ENCODE measurements around the gene EPB41L4B. TPM values are rescaled to one million over a fixed set of nuclear protein-coding genes. Genes with fewer than 3 reads are reported as not detected.

The EPB41L4B gene
- total and polyA plus RNA-seq, 12 donors, result 0.20 to 15.2 (median 4.4) TPM

GRCh38 chr9:109253637-109254284, 67.1 kb downstream of the EPB41L4B start:
- WGBS, 2 donors, result 56% methylated on average over 7 of the region's 7 CpGs
- no peak for TF ChIP-seq CTCF (IDR thresholded peaks at IDR 0.05)
- intact Hi-C loops (cut with DNase I), result no loop called here
- Histone ChIP-seq H3K4me3 (no peak overlapping the region), H3K9me3 (no peaks in the 10 kb centered on the region), H3K27ac (peak overlapping the region in 1 of 10 donors; percentile 23), H3K27me3 (no peaks in the 10 kb centered on the region), H3K4me1 (peaks cover 0 to 7% (median 0%) of the 10 kb centered on the region in 9 donors), H3K36me3 (no peaks in the 10 kb centered on the region)
- ATAC-seq, result peak in 3 of 8 donors; percentile 26 to 55 (median 55)
- DNase-seq, result no peak

- WGBS, 2 donors, result 93 to 95% methylated on average over 11 of the region's 11 CpGs
- Histone ChIP-seq H3K27ac (no peak overlapping the region), H3K9me3 (no peaks in the 10 kb centered on the region), H3K36me3 (no peaks in the 10 kb centered on the region), H3K4me3 (no peak overlapping the region), H3K27me3 (no peaks in the 10 kb centered on the region), H3K4me1 (peaks cover 0 to 7% (median 0%) of the 10 kb centered on the region in 9 donors)
- no peak for ATAC-seq
- no peak for DNase-seq
- no peak for TF ChIP-seq CTCF (IDR thresholded peaks at IDR 0.05)
- intact Hi-C loops (cut with DNase I), result no loop called here
Measured at GRCh38 chr9:109253241-109253636, 67.6 kb downstream of the EPB41L4B start.

GRCh38 chr9:109252291-109252690, 68.6 kb downstream of the EPB41L4B start:
- no peak for TF ChIP-seq CTCF (IDR thresholded peaks at IDR 0.05)
- WGBS, 2 donors, result 93 to 95% methylated on average over 7 of the region's 7 CpGs
- no peaks in the 10 kb centered on the region for H3K9me3 ChIP-seq
- no peaks in the 10 kb centered on the region for H3K27me3 ChIP-seq
- DNase-seq (no peak), ATAC-seq (no peak)
- intact Hi-C loops (cut with DNase I), result no loop called here
- no peaks in the 10 kb centered on the region for H3K36me3 ChIP-seq
- H3K4me3 ChIP-seq, result no peak overlapping the region
- H3K4me1 ChIP-seq, result peaks cover 0 to 7% (median 0%) of the 10 kb centered on the region in 9 donors
- no peak overlapping the region for H3K27ac ChIP-seq

GRCh38 chr9:109251776-109252106, 69.1 kb downstream of the EPB41L4B start:
- Histone ChIP-seq H3K4me3 (no peak overlapping the region), H3K4me1 (peaks cover 0 to 7% (median 0%) of the 10 kb centered on the region in 9 donors), H3K36me3 (no peaks in the 10 kb centered on the region), H3K27ac (no peak overlapping the region), H3K9me3 (no peaks in the 10 kb centered on the region), H3K27me3 (no peaks in the 10 kb centered on the region)
- no peak for TF ChIP-seq CTCF (IDR thresholded peaks at IDR 0.05)
- 85 to 95% methylated on average over 5 of the region's 5 CpGs for WGBS, 2 donors
- intact Hi-C loops (cut with DNase I), result no loop called here
- DNase-seq (no peak), ATAC-seq (no peak)

All from heart right ventricle (tissue), 16 donors.